GM18505 (cell line): ENCODE results near the gene MRPL50.

Experiments used
- ATAC-seq: cut with Tn5 transposase; IDR thresholded peaks from one replicate; pipeline ENCODE4 v1.9.1; 2021; ENCODE audit not compliant: unreplicated experiment
- POLR2A ChIP-seq: IDR thresholded peaks from 4 replicates; pipeline ENCODE4 v1.6.1; 2011; ENCODE audit warnings: borderline replicate concordance; ENCODE audit not compliant: insufficient read depth, insufficient read length; ENCODE audit errors: extremely low read depth

The MRPL50 gene

DNA sequence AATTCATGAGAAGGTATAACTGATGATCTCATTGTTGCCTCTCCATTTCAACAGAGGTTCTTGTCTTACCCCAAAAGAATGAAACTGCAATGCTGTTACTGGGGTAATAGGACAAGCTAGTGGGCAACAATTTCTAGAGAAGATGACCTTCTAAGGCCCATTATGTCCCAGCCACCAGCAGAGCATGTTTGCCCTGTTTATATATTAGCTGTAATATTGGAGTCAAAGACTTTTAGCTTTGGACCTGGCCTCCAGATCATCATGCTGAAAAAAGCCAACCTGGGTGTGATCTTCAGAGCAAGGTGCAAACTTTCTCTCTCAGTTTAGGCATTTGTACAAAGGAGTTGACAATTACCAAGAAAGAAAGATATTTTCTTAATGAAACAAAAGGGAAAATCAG lies 33.8 kb upstream of the MRPL50 start:
- no peak for TF ChIP-seq POLR2A
- no peak for ATAC-seq

DNA sequence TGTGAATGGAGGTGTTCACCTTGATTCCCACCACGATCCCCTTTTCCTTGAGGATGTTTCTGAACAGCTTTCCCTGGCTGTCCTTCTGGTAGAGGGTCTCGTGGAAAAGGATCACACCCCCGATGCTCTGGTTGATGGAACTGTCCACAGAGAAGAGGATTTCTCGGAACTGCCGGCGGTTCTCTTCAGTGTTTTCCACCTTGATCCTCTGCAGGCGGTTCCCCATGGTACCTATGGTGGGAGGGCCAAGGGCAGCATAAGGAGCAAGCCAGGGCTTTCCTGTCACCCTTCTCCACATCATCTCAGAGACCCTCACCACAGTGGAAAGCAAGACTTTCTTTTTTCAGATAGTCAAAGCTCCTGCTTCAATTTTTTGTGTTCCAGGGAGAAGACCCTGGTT lies 31.3 kb upstream of the MRPL50 start:
- TF ChIP-seq POLR2A = no peak
- no peak for ATAC-seq

DNA sequence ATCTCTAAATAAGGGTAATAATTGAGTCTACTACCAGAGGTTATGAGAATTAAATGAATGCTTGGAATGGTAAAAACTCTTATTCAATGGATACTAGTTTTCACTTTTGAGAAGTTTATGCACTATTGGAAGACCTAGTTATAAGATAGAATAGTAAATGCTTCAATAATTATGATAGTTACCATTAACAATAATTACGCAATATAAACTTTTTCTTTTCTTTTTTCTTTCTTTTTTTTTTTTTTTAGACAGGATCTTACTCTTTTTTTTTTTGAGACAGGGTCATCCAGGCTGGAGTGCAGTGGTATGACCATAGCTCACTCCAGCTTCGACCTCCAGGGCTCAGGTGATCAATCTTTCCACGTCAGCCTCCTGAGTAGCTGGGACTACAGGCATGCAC lies 30.5 kb upstream of the MRPL50 start:
- ATAC-seq = no peak
- no peak for TF ChIP-seq POLR2A

DNA sequence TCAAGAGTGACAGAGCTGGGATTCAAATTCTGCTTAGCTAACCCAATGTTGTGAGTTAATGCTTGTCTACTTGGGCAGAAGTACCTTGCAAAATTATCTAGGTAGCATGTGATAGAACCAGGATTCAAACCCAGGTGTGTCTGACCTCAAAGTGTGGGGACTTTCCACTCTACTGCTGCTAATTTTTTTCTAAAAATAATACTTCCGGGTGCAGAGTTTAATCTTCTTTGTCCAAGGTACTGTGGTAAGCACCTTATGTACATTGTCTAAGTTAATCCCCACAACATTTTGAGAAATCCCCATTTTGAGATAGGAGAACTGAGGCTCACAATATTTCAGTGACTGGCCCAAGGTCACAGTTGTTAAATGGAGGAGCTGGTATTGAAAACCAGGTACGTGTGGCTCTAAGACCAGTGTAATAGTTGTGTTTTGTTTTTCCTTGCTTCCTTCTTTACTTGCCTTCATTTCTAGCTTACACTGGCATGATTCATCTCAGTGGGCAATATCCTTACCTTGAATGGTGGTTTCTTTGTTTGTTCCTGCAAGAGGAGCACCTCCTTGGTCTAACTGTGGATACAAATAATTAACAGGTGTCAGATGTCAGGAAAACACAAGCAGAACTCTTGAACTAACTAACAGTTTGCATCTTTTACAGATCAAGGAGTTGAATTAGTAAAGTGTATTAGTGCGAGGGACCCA lies 29.7 kb upstream of the MRPL50 start:
- no peak for ATAC-seq
- TF ChIP-seq POLR2A = no peak

DNA sequence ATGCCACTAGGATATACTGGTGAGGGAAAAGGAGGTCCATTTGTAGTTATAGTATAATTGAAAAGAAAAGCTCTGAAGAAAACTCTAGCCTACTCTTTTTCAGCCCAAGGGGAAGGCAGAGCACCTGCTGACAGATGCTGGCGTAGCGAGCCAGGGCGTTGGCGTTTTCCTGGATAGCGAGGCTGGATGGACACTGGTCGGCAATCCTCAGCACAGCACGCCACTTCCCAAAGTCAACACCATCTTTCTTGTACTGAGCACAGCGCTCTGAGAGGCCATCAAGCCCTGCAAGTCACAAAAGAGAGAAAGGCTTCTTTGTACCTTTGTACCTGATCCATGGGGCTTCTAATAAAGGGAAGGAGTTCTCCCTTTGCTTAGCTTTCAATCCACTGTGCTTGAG lies 28.9 kb upstream of the MRPL50 start:
- no peak for ATAC-seq
- TF ChIP-seq POLR2A = no peak

DNA sequence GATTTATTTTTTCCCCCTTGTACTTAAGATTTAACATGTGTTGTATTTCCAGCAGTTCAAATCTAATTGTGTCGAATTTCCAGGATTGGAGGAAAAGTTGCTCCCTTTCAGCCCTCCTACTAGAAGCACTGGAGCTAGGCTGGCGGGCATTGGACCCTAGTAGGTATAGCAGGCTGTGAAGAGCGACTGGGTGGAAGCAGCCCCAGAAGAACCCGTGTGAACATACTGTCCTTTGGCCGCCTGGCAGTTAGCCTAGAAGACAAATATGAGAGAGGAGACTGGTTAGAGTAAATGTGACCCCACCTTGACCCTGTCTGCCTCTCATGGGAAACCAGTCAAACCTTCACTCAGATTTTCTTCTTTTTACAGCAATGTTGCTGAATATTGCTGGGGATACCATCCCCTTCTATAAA lies 23.2 kb upstream of the MRPL50 start:
- ATAC-seq = no peak
- TF ChIP-seq POLR2A = no peak

DNA sequence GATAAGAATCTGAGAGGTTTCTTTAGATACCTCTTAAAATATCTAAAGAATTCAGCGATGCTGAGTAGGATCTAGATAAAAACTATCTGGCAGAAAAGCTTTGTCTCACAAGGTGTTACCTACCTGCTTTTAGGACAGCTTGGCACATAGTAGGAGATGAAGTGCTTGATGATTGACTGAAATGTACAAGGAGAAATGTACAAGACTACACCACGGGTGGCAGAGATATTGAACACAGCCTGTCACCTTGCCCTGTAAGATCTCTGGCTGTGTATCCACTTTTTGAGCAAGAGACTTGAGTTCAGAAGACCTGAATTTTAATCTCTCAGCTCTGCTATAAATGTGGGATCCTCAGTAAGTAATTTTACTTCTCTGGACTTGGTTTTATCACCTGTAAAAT lies 21.4 kb upstream of the MRPL50 start:
- TF ChIP-seq POLR2A = no peak
- no peak for ATAC-seq

DNA sequence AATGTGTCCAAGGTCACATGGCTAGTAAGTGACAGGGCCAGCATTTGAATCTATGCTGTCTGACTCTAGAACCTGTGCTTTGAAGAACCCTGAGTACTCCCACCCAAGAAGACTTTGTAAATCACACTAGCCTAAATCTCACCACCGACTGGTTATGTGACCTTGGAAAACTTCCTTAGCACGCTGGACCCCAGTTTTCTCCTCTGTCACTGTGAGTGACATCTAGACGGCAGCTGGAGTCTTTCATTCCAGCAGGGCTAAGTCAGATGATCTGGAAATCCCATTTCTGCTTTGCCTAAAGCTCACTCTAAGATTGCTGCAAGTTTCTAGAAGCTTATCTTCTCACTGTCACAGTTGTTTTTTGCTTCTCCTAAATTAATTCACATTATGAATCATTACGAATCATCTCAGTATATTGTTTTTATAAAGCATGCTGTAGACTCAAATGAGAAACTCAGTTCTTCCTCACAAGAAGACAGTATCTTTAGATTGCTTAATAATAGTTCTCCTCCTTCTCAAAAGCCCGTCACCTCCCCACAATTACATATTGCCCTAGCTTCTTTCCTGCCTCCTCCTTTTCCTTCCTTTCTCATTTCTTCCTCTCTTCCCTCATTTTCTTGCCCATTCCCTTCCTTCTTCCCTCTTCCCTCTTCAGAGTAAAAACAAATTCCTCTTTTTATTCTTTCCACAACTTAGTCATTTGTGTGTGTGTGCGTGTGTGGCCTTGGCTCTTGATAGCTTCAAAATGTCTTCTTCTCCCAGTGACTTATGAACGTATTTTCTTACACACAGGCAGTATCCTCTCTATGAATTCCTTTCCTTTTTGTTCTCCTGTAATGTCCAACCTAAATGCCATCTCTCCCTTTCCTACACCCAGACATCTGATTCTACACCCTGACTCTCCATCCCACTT lies 20.4 kb upstream of the MRPL50 start:
- no peak for TF ChIP-seq POLR2A
- no peak for ATAC-seq

DNA sequence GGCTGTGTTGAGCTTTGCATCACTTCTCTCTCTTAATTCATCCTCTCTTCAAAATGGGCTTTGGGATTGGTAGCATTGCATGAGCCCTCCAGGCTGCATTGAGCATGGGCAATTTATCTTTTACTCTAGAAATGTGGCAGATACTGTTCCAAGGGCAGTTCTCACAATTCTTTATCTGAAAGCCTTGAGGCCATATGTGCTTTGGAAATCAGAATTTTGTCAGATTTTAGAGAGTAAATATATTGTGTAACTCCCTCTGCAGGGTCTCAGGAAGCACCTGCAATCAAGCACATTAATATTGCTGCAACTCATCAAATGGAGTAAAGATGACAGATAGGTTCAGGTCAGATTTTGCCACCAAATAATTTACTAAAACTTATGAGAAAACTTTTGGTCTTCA lies 19.6 kb upstream of the MRPL50 start:
- TF ChIP-seq POLR2A = no peak

DNA sequence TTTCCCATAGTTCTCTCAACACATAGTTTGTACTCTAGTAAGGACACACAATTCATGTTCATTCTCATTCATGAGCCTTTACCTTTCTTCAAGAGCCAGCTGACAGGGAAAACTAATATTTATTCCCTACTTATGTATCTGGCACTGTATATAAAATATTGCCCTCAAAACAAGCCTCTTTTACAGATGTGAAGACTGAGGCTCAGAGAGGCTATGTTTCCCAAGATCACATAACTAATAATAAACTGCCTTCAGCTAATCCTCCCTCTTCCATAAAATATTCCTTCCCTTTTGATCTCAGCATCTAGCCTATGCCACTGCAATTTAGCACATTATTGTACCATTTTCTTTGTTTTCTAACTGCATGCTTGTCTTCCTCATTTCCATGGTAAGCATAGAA lies 19.0 kb upstream of the MRPL50 start:
- TF ChIP-seq POLR2A = no peak
- no peak for ATAC-seq

More for the DNA sequence above, 19.6 kb upstream of the MRPL50 start:
- ATAC-seq = no peak

DNA sequence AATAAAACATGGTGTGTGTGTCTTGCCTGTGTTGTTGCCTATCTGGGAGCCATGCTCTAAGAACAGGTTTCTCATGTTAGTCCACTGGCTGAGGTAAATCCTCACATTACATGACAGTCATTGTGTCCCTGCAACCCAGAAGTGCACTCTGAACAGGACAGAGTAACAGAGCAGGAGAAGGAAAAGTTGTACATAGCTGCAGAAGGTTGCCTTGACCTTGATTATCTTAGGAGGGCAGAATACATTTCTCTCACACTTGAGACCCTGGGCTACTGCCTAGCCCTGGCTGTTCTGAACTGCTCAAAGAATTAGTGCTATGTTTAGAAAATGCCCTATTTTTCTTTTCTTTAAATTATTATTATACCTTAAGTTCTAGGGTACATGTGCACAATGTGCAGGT lies 17.2 kb upstream of the MRPL50 start:
- TF ChIP-seq POLR2A = no peak
- ATAC-seq = no peak

DNA sequence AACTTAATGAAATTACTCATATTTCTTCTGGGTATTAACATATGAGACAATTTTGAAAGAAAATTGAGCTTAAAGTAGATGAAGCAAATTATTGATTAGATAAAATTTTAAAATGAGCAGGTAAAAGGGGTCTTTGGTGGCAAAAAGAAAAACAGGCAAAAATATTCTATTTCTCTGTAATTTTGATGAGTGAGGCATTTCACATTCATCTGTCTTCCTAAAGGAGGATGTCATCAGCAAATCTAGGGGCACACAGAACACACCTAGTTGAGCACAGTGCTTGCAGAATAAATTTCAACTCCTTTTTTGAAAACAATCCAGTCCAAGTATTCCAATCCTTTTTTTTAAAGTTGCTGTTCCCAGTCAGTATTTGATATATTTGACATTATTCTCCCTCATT lies 16.4 kb upstream of the MRPL50 start:
- TF ChIP-seq POLR2A = no peak

DNA sequence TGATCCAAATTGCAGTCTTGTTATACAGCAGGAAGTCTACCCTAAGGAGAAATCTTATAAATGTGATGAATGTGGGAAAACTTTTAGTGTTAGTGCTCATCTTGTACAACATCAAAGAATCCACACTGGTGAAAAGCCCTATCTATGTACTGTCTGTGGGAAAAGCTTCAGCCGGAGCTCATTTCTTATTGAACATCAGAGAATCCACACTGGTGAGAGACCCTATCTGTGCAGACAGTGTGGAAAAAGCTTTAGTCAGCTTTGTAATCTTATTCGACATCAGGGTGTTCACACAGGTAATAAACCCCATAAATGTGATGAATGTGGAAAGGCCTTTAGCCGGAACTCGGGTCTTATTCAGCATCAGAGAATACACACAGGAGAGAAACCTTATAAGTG lies 10.7 kb upstream of the MRPL50 start:
- TF ChIP-seq POLR2A = no peak
- no peak for ATAC-seq

More for the DNA sequence above, 16.4 kb upstream of the MRPL50 start:
- ATAC-seq = no peak
